SHP77 (cell line): ENCODE results near the gene APOF.
"Not testable (repeated sequence)": the region's sequence is repeated elsewhere in the genome, so short reads cannot be mapped to it uniquely, and the experiment has no call there.

Experiments
- DNase-seq, 2 experiments: peaks; one replicate each; lab custom pipeline; 2025; lab: John Stamatoyannopoulos, UW

Gene APOF, protein sequence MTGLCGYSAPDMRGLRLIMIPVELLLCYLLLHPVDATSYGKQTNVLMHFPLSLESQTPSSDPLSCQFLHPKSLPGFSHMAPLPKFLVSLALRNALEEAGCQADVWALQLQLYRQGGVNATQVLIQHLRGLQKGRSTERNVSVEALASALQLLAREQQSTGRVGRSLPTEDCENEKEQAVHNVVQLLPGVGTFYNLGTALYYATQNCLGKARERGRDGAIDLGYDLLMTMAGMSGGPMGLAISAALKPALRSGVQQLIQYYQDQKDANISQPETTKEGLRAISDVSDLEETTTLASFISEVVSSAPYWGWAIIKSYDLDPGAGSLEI

DNA sequence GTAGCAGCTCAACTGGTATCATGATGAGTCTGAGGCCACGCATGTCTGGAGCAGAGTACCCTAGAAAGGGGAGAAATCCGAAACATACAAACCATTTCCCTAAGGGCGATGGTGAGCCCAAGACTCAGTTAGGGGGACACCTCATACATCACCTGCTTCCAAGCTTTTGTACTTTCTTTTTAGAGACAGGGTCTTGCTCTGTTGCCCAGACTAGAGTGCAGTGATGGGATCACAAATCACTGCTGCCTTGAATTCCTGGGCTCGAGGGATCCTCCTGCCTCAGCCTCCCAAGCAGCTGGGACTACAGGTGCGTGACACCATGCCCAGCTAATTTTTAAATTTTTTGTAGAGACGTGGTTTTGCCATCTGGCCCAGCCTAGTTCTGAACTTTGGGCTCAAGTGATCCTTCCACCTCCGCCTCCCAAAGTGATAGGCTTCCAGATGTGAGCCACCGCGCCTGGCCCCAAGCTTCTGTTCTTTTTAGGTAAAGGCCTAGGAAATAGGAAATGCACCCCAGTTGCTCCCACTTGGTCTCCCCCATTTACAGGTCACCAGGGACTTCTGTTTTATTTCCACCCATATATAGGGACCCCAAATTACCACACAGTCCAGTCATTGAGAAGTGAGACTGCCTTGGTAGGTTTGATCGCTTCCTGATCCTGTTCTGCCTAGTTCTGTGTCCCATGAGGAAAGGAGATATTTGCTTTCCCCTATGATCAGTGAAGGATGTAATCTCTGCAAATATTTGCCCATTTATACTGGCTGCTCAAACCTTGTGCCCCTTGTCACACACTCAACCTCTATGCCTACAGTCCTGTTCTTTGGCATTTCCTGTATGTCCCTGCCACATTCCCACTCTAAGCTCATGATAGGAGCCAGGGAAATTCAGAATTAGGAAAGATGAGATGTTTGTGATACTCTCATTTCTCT lies at the start of gene APOF:
TSS of gene APOF (minus strand) at position 728 of the 930 bp plus-strand sequence. CDS start at position 616, 112 bp downstream.
- no peak for DNase-seq

DNA sequence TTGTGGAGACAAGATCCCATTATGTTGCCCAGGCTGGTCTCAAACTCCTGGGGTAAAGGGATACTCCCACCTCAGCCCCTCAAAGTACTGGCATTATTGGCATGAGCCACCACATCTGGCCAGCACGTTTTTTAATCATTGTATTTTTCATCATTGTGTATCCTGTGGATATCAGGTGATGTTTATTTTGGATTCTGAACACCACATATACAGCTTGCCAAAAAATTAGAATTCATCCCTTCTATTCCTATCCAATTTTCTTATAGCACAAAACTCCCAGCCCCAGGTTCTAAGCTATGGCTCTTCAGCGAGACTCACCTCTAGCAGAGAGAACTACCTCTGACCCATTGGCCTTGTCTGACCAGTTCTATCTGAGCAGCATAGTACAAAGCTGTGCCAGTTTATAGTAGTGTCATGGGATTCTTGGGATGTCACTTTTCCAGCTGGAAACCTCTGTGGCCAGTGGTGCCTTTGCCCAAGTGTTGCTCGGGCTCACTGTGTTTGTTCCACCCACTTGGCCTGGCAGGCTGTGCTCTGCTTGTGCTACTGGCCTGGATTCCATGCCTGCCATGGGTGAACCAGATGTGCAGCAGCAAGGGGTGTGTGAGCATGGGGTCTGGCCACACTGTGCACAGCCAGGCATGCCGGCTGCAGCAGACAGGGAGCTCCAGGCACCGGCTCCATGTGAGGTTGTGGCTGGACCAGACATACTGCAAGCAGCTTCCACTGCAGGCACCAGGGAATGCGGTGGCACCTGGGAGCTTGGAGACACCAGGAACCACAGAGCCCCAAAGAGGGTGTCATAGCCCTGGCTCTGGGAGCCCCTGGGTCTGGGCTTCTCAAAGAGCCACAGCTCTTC lies 49.4 kb upstream of the APOF start:
- DNase-seq = no peak

DNA sequence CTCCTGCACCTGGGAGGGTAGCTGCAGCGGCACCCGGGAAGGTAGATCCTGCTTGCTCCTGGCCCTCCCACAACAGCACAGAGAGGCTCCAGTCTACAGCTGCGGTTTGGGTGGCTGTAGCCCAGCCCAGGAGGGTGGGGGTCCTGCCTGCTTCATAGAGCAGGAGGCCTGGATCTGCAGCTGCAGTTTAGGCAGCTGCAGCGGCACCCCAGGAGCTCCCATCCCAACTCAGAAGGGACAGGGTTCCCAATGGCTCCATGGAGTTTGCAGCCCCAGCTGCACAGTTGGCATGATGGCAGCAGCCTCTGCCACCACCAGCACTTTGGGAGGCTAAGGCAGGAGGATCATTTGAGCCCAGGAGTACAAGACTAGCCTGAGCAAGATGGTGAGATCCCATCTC lies 48.1 kb upstream of the APOF start:
- DNase-seq = no peak

DNA sequence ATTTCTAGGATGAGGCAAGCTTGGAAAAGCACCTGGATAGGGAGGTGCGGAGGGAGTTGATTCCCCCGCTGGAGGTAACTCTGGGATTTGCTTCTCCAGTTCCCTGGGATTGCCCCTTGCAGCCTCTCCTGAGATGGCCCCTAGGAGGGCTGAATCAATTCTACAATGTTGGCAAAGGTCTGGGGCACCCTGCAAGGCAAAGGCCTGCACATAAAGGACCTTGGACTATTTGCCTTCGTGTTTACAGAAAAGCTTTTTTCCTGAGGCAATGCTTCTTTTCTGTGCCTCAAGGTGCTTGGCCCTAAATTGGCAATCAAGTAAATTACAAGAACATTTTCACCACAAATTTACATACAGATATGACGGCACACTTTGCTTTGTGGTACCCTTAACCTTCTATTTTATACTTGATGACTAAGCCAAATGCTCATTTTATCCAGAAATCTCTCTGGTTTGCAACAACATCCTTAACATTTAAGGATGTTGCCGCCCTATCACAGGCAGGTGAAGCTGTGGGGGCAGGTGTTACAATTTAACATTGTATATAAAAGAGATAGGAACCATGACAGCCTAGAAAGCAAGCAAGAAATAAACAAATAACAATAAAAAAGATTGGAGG lies 46.3 kb upstream of the APOF start:
- DNase-seq = no peak

DNA sequence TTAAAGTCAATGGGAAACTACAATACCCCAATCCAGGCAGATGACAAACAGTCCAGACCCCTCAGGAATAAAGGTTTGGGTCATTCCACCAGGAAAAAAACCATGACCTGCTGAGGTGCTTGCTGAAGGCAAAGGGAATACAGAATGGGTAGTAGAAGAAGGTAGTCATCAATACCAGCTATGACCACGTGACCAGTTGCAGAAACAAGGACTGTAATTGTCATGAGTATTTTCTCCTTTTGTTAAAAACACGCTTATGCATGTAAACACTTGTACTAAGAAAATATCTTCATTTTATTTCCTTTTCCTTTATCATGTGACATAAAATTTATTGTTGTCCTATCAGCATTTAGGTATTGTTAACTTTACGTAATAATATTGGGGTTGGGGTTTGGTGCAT lies 41.6 kb upstream of the APOF start:
- DNase-seq = not testable (repeated sequence)

DNA sequence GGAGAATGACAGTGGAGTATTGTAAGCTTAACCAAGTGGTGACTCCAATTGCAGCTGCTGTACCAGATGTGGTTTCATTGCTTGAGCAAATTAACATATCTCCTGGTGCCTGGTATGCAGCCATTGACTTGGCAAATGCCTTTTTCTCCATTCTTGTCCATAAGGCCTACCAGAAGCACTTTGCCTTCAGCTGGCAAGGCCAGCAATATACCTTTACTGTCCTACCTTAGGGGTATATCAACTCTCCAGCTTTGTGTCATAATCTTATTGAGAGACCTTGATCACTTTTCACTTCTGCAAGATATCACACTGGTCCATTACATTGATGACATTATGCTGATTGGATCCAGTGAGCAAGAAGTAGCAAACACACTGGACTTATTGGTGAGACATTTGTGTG lies 39.0 kb upstream of the APOF start:
- not testable (repeated sequence) for DNase-seq

DNA sequence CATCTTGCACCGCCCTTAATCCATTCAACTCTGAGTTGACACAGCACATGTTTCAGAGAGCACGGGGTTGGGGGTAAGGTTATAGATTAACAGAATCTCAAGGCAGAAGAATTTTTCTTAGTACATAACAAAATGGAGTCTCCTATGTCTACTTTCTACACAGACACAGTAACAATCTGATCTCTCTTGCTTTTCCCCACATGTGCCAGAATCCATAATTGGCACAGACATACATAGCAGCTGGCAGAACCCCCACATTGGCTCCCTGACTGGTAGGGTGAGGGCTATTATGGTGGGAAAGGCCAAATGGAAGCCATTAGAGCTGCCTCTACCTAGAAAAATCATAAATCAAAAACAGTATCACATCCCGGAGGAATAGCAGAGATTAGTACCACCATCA lies 38.5 kb upstream of the APOF start:
- not testable (repeated sequence) for DNase-seq

DNA sequence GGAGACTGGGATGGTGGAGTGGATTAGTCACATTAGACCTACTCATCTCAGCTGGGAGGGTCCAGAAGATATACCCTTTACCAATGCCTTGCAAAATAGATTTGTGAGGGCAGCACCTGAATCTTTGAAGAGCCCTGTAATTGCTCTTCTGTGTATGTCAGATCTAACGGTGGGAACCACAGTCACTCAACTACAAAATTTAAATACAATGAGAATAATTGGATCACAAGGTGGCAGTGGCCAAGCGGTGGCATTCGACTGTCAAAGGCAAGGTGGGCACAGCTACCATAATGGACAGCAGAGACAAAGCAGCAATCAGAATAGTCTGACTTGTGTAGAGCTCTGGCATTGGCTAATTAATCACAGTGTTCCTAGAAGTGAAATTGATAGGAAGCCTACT lies 36.8 kb upstream of the APOF start:
- DNase-seq = not testable (repeated sequence)

DNA sequence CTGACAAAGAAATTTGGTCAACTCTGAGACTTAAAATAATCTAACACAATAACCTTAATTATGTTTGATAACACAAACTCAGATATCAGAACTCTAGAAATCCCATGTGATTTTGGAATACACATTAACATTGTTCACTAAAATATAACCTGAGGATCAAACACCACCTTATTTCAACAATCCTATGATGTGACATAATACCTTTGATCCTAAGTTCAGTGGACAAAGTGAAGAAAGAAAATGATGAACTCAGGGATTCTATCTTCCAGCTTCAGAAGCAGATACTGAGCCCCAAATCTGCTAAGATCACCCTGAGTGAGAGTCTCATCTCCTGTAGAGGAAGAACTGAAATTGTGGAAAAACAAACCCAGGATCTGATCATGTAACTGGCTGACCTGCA lies 35.7 kb upstream of the APOF start:
- no peak for DNase-seq

DNA sequence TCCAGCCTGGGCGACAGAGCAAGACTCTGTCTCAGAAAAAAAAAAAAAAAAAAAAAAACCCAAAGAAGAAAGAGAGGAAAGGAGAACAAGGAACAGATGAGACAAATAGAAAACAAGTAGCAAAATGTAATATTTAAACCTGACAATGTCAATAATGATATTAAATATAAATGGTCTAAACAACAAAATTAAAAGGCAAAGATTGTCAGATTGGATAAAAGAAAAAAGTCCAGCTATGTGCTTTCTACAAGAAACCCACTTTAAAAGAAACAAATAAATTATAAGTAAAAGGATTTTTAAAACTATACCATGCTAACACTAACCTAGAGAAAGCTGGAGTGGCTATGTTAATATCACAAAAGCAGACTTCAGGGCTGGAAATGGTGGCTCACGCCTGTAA lies 29.7 kb upstream of the APOF start:
- no peak for DNase-seq

DNA sequence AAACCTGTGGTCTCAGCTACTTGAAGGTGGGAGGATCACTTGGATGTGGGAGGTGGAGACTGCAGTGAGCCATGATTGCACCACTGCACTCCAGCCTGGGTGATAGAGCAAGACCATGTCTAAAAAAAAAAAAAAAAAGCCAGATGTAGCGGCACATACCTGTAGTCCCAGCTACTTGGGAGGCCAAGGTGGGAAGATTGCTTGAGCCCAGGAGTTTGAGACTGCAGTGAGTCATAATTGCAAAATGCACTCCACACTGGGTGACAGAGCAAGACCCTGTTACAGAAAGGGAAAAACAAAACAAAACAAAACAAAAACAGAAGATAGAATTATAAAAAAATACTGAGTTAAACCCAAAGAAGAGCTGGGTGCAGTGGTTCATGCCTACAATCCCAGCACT lies 29.1 kb upstream of the APOF start:
- no peak for DNase-seq

DNA sequence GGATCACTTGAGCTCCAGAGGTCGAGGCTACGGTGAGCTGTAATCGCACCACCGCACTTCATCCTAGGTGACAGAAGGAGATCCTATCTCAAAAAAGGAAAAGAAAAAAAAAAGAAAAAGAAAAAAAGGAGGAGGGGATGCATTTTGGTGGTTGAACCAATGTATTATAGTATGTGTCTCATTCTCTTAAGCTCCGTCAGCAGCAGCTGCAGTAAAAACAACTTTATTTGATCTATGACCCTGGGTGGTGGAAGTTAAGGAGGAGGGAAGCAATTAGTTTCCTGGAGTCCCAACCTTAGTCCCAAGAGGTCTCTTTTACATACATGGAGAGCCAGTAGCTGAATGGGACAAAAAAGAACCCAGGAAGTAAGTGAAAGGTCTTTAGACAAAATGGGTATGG lies 26.8 kb upstream of the APOF start:
- DNase-seq = no peak

DNA sequence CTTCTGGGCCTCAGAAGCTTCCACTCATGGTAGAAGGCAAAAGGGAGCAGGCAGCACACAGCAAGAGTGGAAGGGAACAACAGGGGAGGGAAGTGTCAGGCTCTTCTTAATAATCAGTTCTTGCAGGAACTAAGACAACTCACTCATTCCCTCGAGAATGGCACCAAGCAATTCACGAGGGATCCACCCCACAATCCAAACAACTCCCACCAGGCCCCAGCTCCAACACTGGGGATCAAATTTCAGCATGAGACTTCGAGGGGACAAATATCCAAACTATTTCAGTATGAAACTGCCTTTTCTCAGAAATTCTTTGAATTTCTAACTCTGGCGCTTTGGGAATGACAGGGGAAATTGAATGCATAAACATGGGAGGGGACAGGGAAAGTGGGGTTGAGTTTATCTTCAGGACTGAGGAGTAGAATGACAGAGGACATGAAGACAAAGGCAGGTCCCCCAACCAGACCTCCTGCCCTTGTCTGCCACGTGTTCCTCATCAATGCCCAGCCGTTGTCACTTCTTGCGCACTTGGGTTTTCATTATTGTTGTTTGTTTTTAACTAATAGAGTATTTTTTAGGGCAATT lies 24.6 kb upstream of the APOF start:
- no peak for DNase-seq

DNA sequence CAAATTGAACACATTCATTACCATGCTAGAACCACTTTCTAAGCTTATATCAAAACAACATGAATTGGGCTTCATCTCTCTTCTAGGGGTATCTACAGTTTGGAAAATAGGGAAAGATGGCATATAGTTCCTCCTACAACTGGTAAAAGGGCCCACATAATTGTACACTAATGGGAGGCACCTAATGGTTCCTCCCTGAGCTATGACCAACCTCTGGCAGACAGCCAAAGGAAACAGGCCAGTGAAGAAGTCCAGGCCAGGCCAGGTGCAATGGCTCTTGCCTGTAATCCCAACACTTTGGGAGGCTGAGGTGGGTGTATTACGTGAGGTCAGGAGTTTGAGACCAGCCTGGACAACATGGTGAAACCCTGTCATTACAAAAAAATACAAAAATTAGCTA lies 23.2 kb upstream of the APOF start:
- DNase-seq = peak; percentile 14 to 62

DNA sequence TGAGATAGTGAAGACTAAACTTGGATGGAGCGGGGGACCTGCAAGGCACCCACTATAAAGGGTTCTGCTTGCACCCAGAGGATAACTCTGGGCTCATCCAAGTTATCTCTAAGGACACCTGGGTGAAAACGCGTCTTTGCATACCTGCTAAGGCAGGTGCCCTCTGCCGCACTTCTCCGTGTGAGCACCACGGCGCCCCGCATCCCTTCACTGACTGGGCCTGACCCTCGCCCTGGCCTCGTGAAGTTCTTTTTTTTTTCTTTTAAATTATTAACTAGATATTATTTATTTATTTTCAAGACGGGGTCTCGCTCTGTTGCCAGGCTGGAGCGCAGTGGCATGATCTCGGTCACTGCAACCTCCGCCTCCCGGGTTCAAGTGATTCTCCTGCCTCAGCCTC lies 20.0 kb upstream of the APOF start:
- DNase-seq = no peak

DNA sequence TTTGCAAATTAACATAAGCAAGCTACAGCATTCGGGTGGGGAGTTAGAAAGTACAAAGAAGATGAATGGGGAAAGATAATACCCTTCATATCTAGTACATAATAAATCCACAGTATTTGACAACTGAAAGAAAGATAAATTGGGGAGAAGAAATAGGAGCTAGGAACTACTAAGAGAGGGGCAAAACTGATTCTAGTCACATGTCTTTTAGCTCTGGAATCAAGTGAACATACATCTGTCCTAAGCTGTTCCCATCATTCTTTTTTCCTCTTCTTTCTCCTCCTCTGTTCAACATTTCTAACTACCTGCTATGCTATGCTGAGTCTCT lies 15.3 kb upstream of the APOF start:
- DNase-seq = no peak

DNA sequence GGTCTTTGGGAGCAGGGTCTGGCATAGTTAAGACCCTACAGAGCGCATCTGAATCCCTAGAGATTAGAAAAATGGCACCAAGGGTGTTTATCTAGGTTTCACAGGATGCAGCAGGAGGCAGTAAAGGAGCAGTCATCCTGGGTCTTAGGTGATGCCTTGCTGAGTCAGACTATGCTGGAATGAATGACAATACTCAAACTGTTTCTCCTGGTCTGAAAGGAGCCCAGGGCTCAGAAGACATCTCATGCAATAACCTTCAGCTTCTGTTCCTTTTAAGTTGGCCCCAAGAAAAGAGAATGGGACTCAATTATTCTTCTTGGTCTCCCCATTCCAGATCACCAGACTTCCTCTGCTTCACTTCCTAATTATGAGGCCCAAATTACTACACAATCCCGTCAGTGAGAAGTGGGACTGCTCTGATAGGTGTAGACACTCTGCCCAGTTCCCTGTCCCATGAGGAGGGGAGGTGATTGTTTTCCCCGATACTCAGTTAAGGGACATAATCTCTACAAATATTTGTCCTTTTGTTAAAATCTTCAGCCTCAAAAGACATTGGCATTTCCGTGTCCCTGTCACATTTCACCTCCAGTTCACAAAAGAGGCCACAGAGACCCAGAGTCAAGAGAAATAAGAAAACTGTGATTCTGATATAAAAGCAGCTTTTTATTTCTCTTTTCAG lies 14.8 kb upstream of the APOF start:
- no peak for DNase-seq

DNA sequence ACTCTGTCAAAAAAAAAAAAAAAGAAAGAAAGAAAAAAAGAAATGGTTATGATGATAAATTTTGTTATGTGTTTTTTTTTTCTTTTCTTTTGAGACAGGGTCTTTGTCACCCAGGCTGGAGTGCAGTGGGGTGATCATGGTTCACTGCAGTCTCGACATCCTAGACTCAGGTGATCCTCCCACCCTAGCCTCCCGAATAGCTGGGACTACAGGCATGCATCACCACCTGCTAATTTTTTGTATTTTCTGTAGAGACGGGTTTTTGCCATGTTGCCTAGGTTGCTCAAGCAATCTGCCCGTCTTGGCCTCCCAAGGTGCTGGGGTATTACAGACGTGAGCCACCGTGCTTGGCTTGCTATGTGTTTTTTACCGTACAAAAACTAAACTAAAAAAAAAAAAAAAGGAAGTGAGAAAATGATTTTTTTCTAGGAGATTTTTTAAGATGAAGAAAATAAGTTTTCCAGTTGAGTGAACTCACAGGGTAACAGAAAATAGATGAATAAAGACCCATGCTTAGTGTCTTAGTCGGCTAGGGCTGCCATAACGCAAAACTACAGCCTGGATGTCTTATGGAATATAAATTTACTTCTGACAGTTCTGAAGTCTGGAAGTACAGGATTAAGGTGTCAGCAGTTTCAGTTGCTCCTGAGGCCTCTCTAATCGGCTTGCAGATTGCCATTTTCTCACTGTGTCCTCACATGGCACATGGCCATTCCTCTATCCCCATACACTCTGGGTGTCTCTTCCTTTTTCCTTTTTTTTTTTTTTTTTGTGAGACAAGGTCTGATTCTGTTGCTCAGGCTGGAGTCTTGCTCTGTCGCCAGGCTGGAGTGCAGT lies 13.2 kb upstream of the APOF start:
- no peak for DNase-seq

DNA sequence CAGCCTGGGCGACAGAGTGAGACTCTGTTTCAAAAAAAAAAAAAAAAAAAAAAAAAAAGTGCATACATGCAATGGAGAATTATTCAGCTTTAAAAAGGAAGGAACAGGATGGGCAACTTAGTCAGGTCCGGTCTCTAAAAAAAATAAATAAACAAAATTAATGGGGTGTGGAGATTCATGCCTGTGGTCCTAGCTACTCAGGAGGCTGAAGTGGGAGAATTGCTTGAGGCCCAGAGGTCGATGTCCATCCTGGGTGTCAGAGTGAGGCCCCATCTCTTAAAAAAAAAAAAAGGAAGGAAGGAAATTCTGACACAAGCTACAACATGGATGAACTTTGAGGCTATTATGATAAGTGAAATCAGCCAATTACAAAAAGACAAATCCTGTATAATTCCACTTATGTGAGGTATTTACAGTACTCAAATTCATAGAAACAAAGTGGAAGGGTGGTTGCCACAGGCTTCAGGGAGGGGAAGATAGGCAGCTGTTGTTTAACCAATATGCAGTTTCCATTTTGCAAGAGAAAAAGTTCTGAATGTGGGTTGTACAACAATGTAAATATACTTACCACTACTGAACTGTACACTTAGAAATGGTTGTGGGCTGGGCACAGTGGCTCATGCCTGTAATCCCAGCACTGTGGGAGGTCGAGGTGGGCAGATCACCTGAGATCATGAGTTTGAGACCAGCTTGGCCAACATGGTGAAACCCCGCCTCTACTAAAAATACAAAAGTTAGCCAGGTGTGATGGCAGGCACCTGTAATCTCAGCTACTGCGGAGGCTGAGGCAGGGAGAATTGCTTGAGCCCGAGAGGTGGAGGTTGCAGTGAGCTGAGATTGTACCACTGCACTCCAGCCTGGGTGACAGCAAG lies 12.3 kb upstream of the APOF start:
- no peak for DNase-seq
